Fibroblast of the aortic adventitia (primary cell): ENCODE measurements around the gene WASHC2A. TPM values are rescaled to one million over a fixed set of nuclear protein-coding genes. Genes with fewer than 3 reads are reported as not detected.
"Not testable (repeated sequence)": the region's sequence is repeated elsewhere in the genome, so short reads cannot be mapped to it uniquely, and the experiment has no call there.

ENCODE experiments used
- DNase-seq: peaks from one replicate; pipeline ENCODE4 v3.0.0-alpha.2; 2010; ENCODE audit warnings: low read depth
- H3K4me3 ChIP-seq: 2 replicates; pipeline ENCODE4 v1.5.1; 2011; ENCODE audit warnings: low read depth, mild to moderate bottlenecking, control low read depth, low read length, moderate library complexity
- total RNA-seq: library from RNA; depleted of rRNA; stranded (reverse); fragments of >200 nt; gene quantifications from 2 replicates; pipeline ENCODE4 v1.2.3, GENCODE V29; 2012; ENCODE audit warnings: low replicate concordance
- TF ChIP-seq, protein P1 (sequence below): IDR thresholded peaks from 2 replicates; pipeline ENCODE4 v1.5.1; 2011; ENCODE audit warnings: mild to moderate bottlenecking, low read length, control low read depth, inconsistent platforms; ENCODE audit not compliant: insufficient read depth

The WASHC2A gene
- total RNA-seq, 1 donor: 52.1 TPM

DNA sequence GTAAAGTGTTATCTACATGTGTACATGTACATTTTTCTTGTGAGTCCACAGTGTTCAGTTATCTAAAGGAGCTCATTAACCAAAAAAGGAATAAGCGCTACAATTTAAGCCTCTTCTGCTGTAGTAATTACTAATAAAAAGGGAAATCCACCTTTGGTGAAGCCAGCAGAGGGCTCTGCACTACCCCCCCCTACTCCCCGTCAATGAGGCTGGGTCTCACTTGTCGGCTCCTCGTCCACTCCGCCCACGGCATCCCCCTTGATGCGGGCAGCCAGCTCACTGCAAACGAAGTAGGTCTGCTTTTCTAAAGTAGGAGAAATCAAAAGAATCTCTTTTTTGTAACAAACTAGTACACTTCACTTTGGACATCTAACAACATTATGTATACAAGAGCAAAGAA lies 4.7 kb upstream of the WASHC2A start:
- TF ChIP-seq, protein P1, sequence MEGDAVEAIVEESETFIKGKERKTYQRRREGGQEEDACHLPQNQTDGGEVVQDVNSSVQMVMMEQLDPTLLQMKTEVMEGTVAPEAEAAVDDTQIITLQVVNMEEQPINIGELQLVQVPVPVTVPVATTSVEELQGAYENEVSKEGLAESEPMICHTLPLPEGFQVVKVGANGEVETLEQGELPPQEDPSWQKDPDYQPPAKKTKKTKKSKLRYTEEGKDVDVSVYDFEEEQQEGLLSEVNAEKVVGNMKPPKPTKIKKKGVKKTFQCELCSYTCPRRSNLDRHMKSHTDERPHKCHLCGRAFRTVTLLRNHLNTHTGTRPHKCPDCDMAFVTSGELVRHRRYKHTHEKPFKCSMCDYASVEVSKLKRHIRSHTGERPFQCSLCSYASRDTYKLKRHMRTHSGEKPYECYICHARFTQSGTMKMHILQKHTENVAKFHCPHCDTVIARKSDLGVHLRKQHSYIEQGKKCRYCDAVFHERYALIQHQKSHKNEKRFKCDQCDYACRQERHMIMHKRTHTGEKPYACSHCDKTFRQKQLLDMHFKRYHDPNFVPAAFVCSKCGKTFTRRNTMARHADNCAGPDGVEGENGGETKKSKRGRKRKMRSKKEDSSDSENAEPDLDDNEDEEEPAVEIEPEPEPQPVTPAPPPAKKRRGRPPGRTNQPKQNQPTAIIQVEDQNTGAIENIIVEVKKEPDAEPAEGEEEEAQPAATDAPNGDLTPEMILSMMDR: no peak
- no peak overlapping the region for H3K4me3 ChIP-seq
- DNase-seq: no peak

DNA sequence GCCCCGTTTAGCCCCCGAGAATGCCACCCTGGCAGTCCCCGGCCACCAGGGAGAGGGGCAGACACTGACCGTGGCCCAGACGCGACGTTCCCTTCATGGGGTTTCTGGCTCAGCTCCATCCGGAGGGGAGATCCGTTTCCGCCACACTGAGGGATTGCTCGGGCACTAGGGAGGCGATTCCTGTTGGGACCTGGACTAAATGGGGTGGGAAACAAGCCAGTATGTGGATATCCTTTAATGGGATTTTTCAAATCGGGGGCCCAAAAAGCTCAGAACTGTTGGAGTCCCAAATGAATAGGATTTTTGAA lies 552 bp downstream of the WASHC2A start:
- not testable (repeated sequence) for DNase-seq
- peak overlapping the region; percentile 63 for H3K4me3 ChIP-seq

DNA sequence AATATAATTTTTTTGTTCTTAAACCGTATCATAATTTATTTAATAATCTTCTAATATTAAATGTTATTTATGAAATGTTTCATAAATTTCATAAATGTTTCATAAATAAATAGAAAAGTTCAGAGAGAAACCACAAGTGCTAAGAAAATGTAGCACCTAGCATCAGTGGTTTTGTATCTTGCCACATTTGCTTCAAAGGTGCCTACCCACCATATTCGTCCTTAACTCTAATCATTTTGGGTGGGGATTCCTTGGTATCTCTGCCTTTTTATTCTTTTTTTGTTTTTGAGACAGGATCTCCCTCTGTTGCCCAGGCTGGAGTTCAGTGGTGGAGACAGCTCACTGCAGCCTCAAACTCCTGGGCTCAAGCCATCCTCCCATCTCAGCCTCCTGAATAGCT lies 7.4 kb downstream of the WASHC2A start:
- not testable (repeated sequence) for DNase-seq, H3K4me3 ChIP-seq

DNA sequence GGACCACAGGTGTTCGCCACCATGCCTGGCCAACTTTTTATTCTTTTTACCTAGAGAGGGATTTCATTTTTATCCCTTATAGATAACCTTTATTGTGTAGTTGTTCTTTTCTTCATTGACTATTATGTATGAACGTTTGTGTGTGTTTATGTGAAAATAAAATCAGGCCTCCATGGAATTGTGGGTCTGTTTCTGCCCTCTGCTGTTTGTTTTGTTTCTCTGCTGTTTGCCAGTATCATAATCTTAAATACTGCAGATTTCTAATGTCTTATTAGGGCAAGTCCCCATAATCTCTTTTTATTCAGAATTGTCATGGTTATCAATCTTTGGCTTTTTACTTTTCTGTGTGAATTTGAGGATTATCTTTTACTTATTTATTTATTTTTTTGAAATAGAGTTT lies 7.8 kb downstream of the WASHC2A start:
- not testable (repeated sequence) for H3K4me3 ChIP-seq, DNase-seq
- TF ChIP-seq, protein P1: peak; percentile 12

DNA sequence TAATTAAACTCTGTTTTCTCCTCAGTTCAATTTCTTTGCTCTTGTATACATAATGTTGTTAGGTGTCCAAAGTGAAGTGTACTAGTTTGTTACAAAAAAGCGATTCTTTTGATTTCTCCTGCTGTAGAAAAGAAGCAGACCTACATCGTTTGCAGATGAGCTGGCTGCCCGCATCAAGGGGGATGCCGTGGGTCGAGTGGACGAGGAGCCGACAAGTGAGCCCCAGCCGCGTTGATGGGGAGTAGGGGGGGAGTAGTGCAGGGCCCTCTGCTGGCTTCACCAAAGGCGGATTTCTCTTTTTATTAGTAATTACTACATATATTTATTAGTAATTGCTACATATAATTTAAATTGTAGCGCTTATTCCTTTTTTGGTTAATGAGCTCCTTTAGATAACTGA lies 23.6 kb downstream of the WASHC2A start:
- not testable (repeated sequence) for H3K4me3 ChIP-seq, DNase-seq

DNA sequence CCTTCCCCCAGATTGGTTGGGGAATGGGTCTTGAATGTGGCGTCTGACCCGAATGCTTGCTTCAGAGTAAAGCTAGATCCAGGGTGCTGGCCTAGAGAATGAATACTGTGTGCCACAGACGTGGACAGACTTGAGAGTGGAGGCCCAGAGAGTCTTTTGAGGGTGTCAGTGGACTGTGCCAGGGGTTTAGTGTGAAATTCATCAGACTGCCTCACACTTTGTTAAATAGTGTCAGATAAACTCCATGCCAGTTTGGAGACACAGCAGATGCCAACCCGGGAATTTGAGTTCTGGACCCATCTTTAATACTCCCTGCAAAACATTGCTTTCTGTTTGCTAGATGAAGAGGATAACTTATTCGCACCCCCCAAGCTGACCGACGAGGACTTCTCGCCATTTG lies 25.2 kb downstream of the WASHC2A start:
- not testable (repeated sequence) for H3K4me3 ChIP-seq, DNase-seq

DNA sequence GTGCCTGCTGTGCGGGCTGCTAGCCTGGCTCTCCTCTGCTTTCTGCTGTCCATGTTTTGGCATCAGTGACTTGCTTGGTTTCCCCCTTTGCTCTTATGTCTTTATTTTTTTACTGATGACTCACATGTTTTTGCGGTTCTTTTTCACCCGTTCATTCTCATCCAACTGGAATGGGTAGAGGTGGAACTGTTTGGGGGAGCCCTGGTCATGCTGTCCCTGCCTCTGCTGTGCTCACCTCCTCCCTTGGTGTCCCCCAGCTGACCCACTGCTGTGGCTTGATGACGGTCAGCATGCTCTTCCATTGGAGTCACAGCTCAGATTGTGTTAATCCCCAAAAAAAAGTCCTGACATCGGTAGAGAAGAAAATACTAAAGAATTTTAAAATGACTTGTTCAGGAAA lies 26.9 kb downstream of the WASHC2A start:
- DNase-seq, H3K4me3 ChIP-seq: not testable (repeated sequence)

DNA sequence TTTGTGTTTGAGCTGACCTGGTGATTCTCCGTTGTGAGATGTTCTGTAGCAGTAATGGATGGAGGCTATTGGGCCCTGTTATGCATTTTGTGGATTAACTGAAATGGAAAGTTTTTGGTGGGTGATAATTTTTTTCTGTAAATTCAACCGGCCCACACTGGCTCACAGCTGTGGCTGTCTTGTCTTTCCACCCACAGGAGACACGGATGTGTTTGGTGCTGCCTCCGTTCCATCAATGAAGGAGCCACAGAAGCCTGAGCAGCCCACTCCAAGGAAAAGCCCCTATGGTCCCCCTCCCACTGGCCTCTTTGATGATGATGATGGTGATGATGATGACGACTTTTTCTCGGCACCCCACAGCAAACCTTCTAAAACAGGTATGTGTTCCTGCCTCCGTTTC lies 27.6 kb downstream of the WASHC2A start:
- H3K4me3 ChIP-seq, DNase-seq: not testable (repeated sequence)

DNA sequence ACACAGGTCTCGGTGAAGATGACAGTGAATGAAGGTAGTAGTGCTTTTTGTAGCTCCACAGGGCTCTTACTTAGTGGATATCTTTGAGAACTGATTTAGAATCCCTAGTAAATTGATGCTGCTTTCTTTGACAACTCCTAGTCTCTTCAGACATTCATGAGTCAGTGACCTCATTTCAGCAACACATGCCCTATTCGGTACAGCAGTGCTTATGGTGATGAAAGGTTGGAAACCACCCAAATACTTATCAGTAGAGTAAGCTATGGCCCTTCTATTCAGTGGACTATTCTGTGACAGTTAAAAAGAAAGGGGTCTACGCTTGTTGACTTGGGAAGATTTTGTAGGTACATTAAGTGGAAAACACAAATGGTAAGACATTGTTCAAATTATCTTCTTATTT lies 29.0 kb downstream of the WASHC2A start:
- H3K4me3 ChIP-seq, DNase-seq: not testable (repeated sequence)

DNA sequence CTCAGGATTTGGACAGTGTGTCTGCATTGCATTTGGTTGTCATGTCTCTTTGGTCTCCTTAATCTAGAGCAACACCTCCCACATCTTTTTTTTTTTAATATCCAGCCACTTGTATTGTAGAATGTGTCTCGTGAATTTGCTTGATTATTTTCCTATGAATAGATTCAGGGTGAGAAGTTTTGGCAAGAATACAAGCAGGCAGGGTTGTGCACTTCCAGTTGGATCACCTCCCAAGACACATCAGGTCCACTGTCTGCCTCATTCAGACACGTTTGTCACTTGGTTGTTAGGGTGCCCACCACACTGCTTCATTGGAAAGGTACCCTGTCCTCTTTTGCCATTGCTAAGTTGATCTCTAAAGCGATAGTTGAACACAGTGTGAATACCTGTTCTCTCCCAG lies 30.9 kb downstream of the WASHC2A start:
- H3K4me3 ChIP-seq, DNase-seq: not testable (repeated sequence)

DNA sequence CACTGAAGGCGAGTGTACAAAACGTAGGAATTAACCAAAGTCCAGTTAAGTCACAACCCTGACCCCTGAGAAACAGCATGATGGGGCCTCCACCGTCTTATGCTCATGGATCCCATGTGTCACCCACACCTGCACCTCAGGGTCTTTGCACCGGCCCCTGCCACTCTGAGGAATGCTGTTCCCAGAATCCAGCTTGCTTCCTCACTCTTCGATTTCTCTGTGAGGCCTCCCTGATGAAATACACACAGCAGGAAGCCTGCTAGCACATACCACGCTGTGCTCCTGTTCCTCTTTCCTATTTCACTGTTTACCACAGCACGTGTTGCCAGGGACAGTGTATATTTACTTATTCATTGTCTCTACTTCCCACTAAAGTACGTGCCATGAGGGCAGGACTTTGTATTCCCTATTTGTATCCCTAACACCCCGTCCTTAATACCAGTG lies 33.4 kb downstream of the WASHC2A start:
- H3K4me3 ChIP-seq, DNase-seq: not testable (repeated sequence)

DNA sequence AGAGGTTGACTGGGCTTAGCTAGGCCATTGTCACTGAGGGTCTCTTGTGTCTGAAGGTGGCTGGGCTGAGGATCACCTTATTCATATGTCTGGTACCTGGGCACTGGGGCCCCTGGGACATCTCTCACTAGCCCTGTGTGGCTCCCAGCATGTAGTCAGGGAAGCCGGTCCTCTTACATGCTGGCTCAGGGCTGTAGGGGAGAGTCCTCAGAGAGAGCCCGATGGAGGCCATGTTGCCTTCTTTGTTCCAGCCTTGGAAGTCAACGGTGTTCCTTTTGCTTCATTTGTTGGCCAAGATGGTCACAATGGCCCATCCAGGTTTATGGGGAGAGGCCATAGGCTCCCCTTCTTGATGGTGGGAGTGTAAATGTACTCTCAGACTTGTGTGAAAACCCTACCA lies 34.0 kb downstream of the WASHC2A start:
- not testable (repeated sequence) for DNase-seq, H3K4me3 ChIP-seq

DNA sequence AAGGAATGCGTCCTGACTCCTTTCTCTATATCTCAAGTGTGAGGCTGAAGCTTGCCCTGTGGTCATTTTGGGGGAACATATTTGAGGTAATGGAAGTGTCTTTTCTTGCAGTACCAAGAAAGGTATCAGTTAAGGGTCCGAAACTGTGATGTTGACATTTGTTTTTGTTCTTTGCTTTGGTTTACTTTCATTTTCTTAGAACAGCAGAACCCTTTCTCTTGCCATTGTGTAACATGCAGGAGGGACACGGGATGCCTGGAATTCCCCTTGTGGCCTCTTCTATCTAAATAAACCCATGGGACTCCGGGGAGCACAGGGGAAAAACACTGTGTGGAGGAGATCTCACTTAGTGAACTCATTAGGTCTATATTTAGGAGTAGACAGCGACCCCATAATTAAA lies 34.5 kb downstream of the WASHC2A start:
- not testable (repeated sequence) for DNase-seq, H3K4me3 ChIP-seq

DNA sequence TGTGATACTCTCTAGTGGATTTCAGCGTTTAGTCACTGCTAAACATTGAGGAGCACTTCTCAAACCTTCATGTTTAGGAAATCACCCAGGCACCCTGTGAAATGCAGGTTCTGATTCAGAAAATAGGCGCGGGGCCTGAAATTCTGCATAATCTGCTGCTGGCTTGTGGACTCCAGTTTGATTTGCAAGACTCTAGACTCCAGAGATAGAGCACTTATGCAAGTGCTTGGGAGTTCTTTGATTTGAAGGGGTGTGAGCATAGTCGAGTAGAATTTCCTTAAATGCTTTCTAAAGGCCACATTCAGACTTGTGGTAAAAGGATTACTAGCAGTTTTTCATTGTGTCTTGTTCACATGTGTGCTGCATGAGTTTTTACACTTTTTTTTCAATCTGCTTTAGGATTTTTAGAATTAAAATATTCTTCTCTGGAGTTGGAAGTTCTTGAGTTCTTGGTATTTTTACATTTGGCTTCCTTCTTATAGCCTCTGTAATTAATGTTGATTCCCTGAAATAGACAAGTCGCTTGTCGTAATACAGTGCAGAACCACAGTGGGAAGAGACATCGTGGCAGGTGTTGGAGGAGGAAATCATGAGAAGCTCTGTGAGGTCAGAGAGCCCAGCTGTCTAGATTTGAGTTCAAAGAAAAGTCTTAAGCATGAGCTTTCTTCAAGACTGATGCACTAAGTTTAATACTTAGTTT lies 41.4 kb downstream of the WASHC2A start:
- DNase-seq: not testable (repeated sequence)

DNA sequence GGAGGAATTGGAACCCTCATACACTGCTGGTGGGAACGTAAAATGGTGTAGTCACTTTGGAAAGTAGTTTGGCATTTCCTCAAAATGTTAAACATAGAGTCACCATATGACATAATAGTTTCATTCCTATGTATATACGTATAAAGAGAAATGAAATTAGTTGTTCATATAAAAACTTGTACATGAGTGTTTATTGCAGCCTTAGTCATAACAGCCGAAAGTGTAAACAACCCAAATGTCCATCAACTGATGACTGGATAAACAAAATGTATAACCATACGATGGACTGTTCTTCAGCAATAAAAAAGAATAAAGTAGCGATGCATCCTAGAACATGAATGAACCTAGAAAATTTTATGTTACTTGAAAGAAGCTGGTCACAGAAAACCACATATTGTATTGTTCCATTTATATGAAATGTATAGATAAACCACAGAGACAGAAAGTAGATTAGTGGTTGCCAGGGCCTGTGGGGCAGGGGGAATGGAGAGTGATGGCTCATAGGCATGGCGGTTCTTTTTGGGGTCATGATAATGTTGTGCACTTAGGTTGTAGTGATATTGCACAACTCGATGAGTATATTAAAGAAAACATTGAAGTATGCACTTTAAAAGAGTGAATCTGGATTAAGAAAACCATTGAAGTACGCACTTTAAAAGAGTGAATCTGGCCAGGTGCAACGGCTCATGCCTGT lies 44.8 kb downstream of the WASHC2A start:
- DNase-seq: not testable (repeated sequence)

More for the DNA sequence above, 41.4 kb downstream of the WASHC2A start:
- H3K4me3 ChIP-seq: not testable (repeated sequence)

DNA sequence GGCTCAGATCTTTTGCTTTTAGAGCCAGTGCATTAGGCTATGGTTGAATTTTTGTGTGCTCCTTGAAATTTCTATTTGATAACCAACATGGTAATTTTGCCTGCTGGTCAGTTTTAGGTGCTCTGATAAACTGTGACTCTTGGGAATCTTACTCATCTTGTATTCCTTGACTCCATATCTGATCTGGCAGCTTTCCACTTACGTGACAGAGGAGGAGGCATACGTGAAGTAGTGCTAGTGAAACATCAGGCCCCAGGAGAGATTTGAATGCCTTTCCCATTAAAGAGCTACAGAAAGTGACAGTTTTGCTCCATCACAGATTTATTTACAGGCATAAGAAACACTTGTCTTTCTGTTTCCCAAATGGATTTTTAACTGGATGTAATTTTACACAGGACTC lies 59.0 kb downstream of the WASHC2A start:
- DNase-seq, H3K4me3 ChIP-seq: not testable (repeated sequence)

More for the DNA sequence above, 44.8 kb downstream of the WASHC2A start:
- H3K4me3 ChIP-seq: not testable (repeated sequence)

DNA sequence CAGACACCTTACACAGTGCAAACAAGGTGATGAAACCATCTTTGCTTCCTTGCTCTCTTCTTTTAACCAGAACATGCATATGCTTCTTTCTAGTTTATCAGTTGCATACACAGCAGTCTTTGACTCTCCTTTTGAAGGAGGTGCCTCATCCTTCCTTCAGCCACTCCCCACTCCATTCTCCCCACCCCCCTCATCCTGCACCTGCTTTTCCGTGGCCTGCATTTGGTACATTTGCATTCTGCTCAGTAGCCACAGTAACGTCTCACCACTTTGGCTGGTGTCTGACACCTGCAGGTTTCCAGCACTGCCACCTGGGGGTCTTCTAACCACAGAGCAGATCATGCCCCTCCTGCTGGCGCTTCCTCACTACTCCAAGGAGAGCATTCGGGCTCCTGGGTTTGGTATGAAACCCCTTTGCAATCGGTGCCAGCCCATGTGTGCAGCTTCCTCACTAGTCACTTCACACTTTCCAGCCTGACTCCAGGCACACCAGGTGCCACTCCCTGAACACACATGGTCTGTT lies 60.1 kb downstream of the WASHC2A start:
- DNase-seq: not testable (repeated sequence)

More for the DNA sequence above, 60.1 kb downstream of the WASHC2A start:
- not testable (repeated sequence) for H3K4me3 ChIP-seq
